ENCODE measurements around the gene RILP. TPM values are rescaled to one million over a fixed set of nuclear protein-coding genes. Genes with fewer than 3 reads are reported as not detected.

Gene RILP
- total RNA-seq, 1 donor: 18.9 TPM

GRCh38 chr17:1648173-1648962, 1.3 kb downstream of the RILP start:
- DNase-seq (ENCODE audit: low read depth in 2 of 3, low spot score in 2 of 3): peak in 1 of 3 donors; percentile 43

DNA sequence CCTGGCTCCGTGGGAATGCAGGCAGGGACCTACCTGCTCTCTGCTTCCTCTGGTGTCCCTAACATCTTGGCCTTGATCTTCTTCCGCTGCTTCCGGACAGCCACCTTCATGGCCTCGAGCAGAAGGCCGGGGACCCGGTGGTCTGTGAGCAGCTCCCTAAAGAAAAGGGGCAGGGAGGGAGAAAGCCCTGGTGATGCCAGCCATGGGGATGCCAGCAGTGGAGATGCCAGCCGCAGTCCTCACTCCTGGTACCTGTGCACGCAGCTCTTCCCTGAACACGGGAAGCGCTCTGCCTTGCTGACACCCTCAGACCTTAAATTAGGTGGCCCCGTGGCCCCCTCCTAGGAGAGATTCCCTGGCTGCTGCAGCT, 1.9 kb downstream of the RILP start:
- DNase-seq (ENCODE audit: low read depth in 2 of 3, low spot score in 2 of 3): no peak

DNA sequence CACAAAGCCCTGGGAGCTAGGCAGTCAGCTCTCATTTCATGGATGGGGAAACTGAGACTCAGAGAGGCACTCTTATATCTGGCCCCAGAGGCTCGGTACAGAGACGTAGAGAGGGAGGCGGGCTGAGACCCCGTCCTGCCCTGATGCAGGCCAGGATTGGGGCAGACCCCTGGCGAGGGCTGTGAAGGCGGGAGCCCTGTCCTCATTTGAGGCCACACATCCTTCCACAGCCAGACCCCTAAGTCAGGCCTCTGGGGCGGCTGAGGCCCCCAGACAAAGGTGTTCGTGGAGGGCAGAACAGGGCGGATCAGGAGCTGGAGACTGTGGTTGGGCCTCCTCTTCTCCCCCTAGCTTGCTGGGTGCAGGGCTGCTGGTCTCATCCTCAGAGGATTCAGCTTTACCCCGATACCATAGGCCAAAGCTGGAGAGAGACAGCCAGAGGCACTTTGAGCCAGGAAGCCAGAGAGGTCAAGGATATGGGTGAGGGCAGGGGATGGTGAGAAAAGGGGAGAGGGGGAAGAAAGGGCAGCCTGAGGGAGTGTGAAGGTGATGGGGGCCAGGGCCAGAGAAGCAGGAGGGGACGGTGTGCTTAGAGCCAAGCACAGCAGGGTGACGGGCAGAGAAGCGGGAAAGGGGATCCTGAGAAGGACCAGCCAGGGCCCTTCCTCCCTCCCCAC, 3.3 kb downstream of the RILP start:
- DNase-seq (ENCODE audit: low read depth in 2 of 3, low spot score in 2 of 3): no peak

DNA sequence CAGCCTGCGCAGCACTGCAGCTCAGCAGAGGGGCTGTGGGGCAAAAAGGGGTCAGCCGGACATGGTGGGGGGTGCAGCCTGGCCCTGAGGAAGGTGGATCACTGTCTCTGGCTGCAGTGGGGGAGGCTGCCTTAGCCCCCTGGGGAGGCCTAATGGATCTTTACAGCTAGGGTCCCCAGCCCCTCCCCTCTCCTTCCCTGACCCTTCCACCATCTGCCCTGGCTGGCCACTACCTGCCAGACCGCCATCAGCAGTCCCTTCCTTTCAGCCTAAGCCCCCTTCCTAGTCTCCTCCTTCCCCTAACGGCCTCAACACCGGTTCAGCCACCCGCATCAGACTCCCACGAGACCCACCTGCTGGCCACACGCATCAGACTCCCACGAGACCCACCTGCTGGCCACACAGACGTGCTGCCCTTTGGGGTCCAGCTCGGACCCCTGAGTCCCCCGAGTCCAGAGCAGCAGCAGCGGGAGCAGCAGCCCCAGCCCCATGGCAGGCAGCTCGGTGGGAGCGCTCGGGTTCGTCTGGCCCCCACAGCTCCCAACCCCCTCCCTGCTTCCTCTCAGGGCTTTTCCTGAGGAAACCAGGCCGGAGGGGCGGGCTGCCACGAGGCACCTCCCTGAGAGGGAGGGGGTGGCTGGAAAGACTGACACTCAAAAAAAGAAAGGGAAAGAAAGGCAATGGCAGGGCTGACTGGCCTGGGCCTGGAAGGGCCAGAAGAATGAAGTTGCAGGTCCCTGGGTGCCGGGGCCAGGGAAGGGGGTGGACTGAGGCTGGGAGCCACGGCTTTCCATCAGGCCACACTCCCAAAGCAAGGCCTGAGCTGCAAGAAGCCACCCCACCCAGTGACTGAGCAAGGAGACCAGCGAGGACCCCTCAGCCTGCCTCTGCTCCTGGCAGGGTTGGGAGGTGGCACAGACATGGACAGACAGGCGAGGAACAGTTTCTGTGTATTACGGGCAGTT, 4.2 kb downstream of the RILP start, which contains the start of gene SCARF1:
Gene SCARF1, minus strand, starts transcription at position 526 of the 965 bp plus-strand sequence. Its CDS starts 35 bp downstream, at position 491.
- DNase-seq (ENCODE audit: low read depth in 2 of 3, low spot score in 2 of 3): peak in 1 of 3 donors; percentile 56

GRCh38 chr17:1644493-1645206, 5.0 kb downstream of the RILP start:
- peak in 2 of 3 donors; percentile 34 to 83 for DNase-seq (ENCODE audit: low read depth in 2 of 3, low spot score in 2 of 3)

- no peak for DNase-seq (ENCODE audit: low read depth in 2 of 3, low spot score in 2 of 3)
Measured at GRCh38 chr17:1643999-1644492, 5.6 kb downstream of the RILP start.

GRCh38 chr17:1643293-1643998, 6.2 kb downstream of the RILP start:
- peak; percentile 46 to 56 (median 51) for DNase-seq (ENCODE audit: low read depth in 2 of 3, low spot score in 2 of 3)

GRCh38 chr17:1641065-1641403, 8.6 kb downstream of the RILP start:
- DNase-seq (ENCODE audit: low read depth in 2 of 3, low spot score in 2 of 3): no peak

DNA sequence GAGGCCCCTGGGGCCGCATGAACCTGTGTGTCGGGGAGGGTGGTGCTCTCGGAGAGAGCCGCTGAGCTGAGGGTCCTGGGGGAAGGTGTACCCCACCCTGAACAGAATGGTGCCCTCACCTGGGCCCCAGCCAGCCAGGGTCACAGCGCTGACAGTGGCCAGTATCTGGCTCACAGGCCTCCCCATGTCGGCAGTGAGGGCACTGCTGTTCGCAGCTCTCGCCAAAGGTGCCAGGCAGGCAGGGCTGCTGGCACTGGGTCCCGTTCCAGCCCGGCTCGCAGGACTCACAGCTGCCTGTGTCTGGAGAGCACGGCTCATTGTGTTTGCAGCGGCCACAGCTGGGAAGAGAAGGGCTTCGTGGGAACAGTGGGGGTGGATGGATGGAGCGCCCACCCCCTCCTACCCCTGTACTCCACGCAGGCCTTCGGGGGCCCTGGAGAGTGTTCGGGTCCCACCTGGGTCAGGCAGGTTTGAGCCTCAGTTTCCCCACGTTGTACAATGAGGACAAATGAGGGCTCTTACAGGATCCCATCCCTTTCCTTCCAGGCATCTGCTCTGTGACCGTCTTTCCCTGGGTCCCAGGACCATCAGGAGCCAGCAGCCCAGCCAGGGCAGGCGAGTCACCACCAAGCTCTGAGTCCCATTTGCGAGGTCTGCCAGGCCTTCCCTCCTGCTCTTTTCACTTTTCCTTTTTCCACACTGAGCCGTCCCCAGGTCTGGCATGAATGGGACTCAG, 9.2 kb downstream of the RILP start:
- DNase-seq (ENCODE audit: low read depth in 2 of 3, low spot score in 2 of 3): no peak

- DNase-seq (ENCODE audit: low read depth in 2 of 3, low spot score in 2 of 3): no peak
Measured at GRCh38 chr17:1639549-1640180, 10.0 kb downstream of the RILP start.

- no peak for DNase-seq (ENCODE audit: low read depth in 2 of 3, low spot score in 2 of 3)
Measured at GRCh38 chr17:1638624-1639300, 10.9 kb downstream of the RILP start.

DNA sequence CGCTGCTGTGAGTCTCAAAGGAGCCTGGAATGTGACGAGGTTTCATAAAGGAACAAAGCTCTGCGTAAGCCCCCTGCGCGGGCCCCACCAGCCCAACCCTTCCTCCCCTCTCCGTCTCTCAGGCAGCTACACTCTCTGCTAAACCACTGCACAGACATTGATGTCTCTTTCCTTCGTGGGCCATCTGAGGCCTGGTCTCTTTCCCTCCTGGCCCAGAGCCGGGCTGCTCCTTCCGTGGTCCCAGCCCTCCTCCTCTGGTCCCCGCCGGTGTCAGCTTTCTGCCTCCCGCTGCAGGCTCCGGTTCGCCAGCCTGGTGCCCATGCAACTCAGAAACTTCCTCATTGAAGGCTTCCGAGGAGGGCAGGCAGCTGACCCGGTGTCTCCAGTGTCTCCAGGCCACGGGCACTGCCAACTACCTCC, 11.5 kb downstream of the RILP start:
- no peak for DNase-seq (ENCODE audit: low read depth in 2 of 3, low spot score in 2 of 3)

GRCh38 chr17:1636732-1637285, 12.9 kb downstream of the RILP start:
- no peak for DNase-seq (ENCODE audit: low read depth in 2 of 3, low spot score in 2 of 3)

GRCh38 chr17:1635675-1636465, 13.8 kb downstream of the RILP start:
- no peak for DNase-seq (ENCODE audit: low read depth in 2 of 3, low spot score in 2 of 3)

GRCh38 chr17:1634841-1635650, 14.6 kb downstream of the RILP start:
- DNase-seq (ENCODE audit: low read depth in 2 of 3, low spot score in 2 of 3): no peak

DNA sequence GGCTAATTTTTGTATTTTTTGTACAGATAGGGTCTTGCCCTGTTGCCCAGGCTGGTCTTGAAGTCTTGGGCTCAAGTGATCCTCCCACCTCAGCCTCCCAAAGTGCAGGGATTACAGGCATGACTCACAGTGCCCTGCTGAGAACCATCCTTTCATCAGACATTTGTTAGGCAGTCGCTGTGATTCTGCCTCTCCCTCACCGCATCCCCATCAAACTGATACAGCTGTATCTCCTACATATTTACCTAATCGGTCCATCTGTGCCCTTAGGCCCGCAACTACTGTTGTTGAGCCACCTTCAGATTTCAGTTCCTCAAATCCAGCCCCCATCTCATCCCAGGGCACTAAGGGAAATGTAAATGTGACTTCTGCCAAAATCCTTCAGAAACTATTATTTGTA, 19.0 kb downstream of the RILP start:
- DNase-seq (ENCODE audit: low read depth in 2 of 3, low spot score in 2 of 3): no peak

All from hematopoietic multipotent progenitor cell (in vitro differentiated cells).